GM12878 (cell line): ENCODE data around the gene SMCO4. TPM values are rescaled to one million over a fixed set of nuclear protein-coding genes. Genes with fewer than 3 reads are reported as not detected.

Experiments used
- ATAC-seq: fragments of 200-7000 bp; cut with Tn5 transposase; 3 replicates; pipeline ENCODE4 v1.9.1; 2020; ENCODE audit warnings: mild to moderate bottlenecking, moderate library complexity
- BruUV-seq: library from RNA; stranded (reverse); fragments of 400-500 nt; replicated peaks from 2 replicates; lab custom pipeline; 2021; lab: Mats Ljungman, UMichigan
- CTCF ChIA-PET: fragments of 300-600 bp; sonication (Branson Sonifier 250); formaldehyde crosslinking; extraction: SDS; loops from one replicate; lab custom pipeline; 2021; ENCODE audit warnings: inconsistent platforms; lab: Yijun Ruan, JAX
- POLR2A ChIA-PET: fragments of 350-600 bp; formaldehyde crosslinking; extraction: SDS; loops from one replicate; lab custom pipeline; 2021; ENCODE audit warnings: inconsistent platforms; lab: Charles Lee
- RAD21 ChIA-PET: fragments of 300-600 bp; sonication (Branson Sonifier 250); formaldehyde crosslinking; loops from one replicate; lab custom pipeline; 2023; ENCODE audit warnings: antibody characterized with exemption; ENCODE audit not compliant: unreplicated experiment; lab: Charles Lee
- SMC1A ChIA-PET: fragments of 300-600 bp; sonication (Branson Sonifier 250); formaldehyde crosslinking; loops from one replicate; lab custom pipeline; 2023; ENCODE audit not compliant: unreplicated experiment, uncharacterized antibody; lab: Charles Lee
- DNase-seq: peaks from one replicate; pipeline ENCODE4 v3.0.0-alpha.2; 2011; ENCODE audit warnings: low read depth, low spot score
- FAIRE-seq: peaks from 3 replicates; lab custom pipeline; 2011; peaks lifted over from hg19 to GRCh38; lab: Jason Lieb, UNC
- H2AFZ ChIP-seq: 2 replicates; pipeline ENCODE4 v1.6.0; 2011; ENCODE audit warnings: low read depth, low read length, control low read depth; ENCODE audit not compliant: control insufficient read depth
- H3K27ac ChIP-seq: 2 replicates; pipeline ENCODE4 v1.5.1; 2011; ENCODE audit warnings: control low read depth; ENCODE audit not compliant: control insufficient read depth, insufficient read depth
- H3K27me3 ChIP-seq, 2 experiments: replicated peaks in 1 of 2; 2 replicates each; pipeline versions ENCODE4 v1.6.0 to v1.6.1; 2011; ENCODE audit warnings: low read length in 1 of 2; ENCODE audit not compliant: control insufficient read depth in 2 of 2, insufficient read depth in 2 of 2
- H3K36me3 ChIP-seq, 2 experiments: 2 replicates each; pipeline ENCODE4 v1.5.1; 2011; ENCODE audit warnings: low read length in 1 of 2; ENCODE audit not compliant: control insufficient read depth in 2 of 2, insufficient read depth in 2 of 2
- H3K4me1 ChIP-seq: 2 replicates; pipeline ENCODE4 v1.6.1; 2011; ENCODE audit warnings: mild to moderate bottlenecking, low read length, moderate library complexity, mixed read lengths; ENCODE audit not compliant: control insufficient read depth, insufficient read depth
- H3K4me2 ChIP-seq: 2 replicates; pipeline ENCODE4 v1.6.0; 2011; ENCODE audit warnings: control low read depth; ENCODE audit not compliant: control insufficient read depth, insufficient read depth
- H3K4me3 ChIP-seq: fragments of 200-600 bp; sonication (generic); 2 replicates; pipeline ENCODE4 v1.5.1; 2016
- H3K79me2 ChIP-seq: 2 replicates; pipeline ENCODE4 v1.6.0; 2011; ENCODE audit warnings: low read length; ENCODE audit not compliant: control insufficient read depth, insufficient read depth
- H3K9ac ChIP-seq: 2 replicates; pipeline ENCODE4 v1.8.0; 2011; ENCODE audit warnings: low read length, control low read depth, mixed read lengths; ENCODE audit not compliant: control insufficient read depth, insufficient read depth
- H3K9me3 ChIP-seq: replicated peaks from 3 replicates; pipeline ENCODE4 v1.5.1; 2011; ENCODE audit warnings: mild to moderate bottlenecking, low read length; ENCODE audit not compliant: control insufficient read depth, insufficient read depth
- H4K20me1 ChIP-seq: 2 replicates; pipeline ENCODE4 v1.6.0; 2011; ENCODE audit not compliant: control insufficient read depth, insufficient read depth
- BACH1 ChIP-seq: fragments of 450-650 bp; IDR thresholded peaks from 2 replicates; pipeline ENCODE4 v1.6.1; 2017; ENCODE audit warnings: mild to moderate bottlenecking, borderline replicate concordance
- CBX3 ChIP-seq: fragments of 200-600 bp; sonication (generic); IDR thresholded peaks from 2 replicates; pipeline ENCODE4 v1.6.1; 2016; ENCODE audit warnings: low read depth, borderline replicate concordance
- CBX5 ChIP-seq: sonication (generic); IDR thresholded peaks from 2 replicates; pipeline ENCODE4 v1.6.1; 2016; ENCODE audit warnings: low read depth, moderate library complexity, mild to moderate bottlenecking, inconsistent platforms
- CHD2 ChIP-seq: IDR thresholded peaks from 2 replicates; pipeline ENCODE4 v1.6.1; 2011; ENCODE audit warnings: low read depth, low read length, improper control_type of control experiment, borderline replicate concordance
- CREB1 ChIP-seq: IDR thresholded peaks from 2 replicates; pipeline ENCODE4 v1.6.1; 2012; ENCODE audit warnings: low read depth, mild to moderate bottlenecking, inconsistent platforms
- IRF4 ChIP-seq: IDR thresholded peaks from 2 replicates; pipeline ENCODE4 v1.6.1; 2011; ENCODE audit warnings: low read depth, low read length
- JUNB ChIP-seq: IDR thresholded peaks from 2 replicates; pipeline ENCODE4 v1.6.1; 2016; ENCODE audit warnings: antibody characterized with exemption, mild to moderate bottlenecking
- PAX5 ChIP-seq: IDR thresholded peaks from 2 replicates; pipeline ENCODE4 v1.6.1; 2011; ENCODE audit warnings: low read depth, low read length, borderline replicate concordance
- RB1 ChIP-seq: fragments of 450-650 bp; formaldehyde crosslinking; IDR thresholded peaks from 2 replicates; pipeline ENCODE4 v1.6.1; 2017; ENCODE audit warnings: mild to moderate bottlenecking, borderline replicate concordance
- RUNX3 ChIP-seq: IDR thresholded peaks from 2 replicates; pipeline ENCODE4 v1.6.1; 2012; ENCODE audit warnings: low read length, inconsistent platforms
- SIN3A ChIP-seq: IDR thresholded peaks from 2 replicates; pipeline ENCODE4 v1.6.1; 2012; ENCODE audit warnings: low read depth, low read length, improper control_type of control experiment
- SMAD5 ChIP-seq: IDR thresholded peaks from 2 replicates; pipeline ENCODE4 v1.6.1; 2016; ENCODE audit warnings: antibody characterized with exemption, low read depth
- SUZ12 ChIP-seq: fragments of 200-600 bp; sonication (generic); IDR thresholded peaks from one replicate; pipeline ENCODE4 v1.6.1; 2018; ENCODE audit warnings: antibody characterized with exemption, mild to moderate bottlenecking; ENCODE audit not compliant: unreplicated experiment
- TAF1 ChIP-seq: IDR thresholded peaks from 2 replicates; pipeline ENCODE4 v1.6.1; 2011; ENCODE audit warnings: mild to moderate bottlenecking, low read depth, low read length, borderline replicate concordance
- YBX1 ChIP-seq: fragments of 450-650 bp; IDR thresholded peaks from 2 replicates; pipeline ENCODE4 v1.6.1; 2016; ENCODE audit warnings: antibody characterized with exemption
- YY1 ChIP-seq: IDR thresholded peaks from 2 replicates; pipeline ENCODE4 v1.6.1; 2011; ENCODE audit warnings: low read depth, mild to moderate bottlenecking, low read length
- WGBS: methylation state at CpG from one replicate; pipeline ENCODE4 v1.1.6; 2016; ENCODE audit warnings: low lambda C conversion rate; ENCODE audit not compliant: insufficient replicate concordance, insufficient coverage; ENCODE audit errors: missing lambda C conversion rate; 5-methylcytosine and 5-hydroxymethylcytosine counted together
- in situ Hi-C: fragments of 300-500 bp; cut with MboI; formaldehyde crosslinking; loops from 9 replicates; pipeline ENCODE4 v1.14.3; 2018; ENCODE audit warnings: mixed read lengths
- intact Hi-C: fragments of 100-400 bp; cut with micrococcal nuclease; formaldehyde crosslinking; loops from one replicate; pipeline ENCODE4 v1.14.2; 2022; ENCODE audit not compliant: unreplicated experiment
- polyA plus RNA-seq, 11 experiments: library from polyadenylated mRNA; depleted of rRNA in 4 of 11; unstranded in 6 of 11; stranded (reverse) in 5 of 11; fragments of >200 nt; fragmentation: Nextera tagmentation in 4 of 11; fragmentation: Illumina TruSeq in 1 of 11; extraction: Ambion mirVana in 4 of 11; extraction: Trizol in 1 of 11; gene quantifications; 1 replicate in 1 of 11; 2 replicates in 10 of 11; pipeline versions ENCODE4 v1.2.1 to v1.2.3, GENCODE V29; 2011 to 2016; ENCODE audit warnings: inconsistent platforms in 2 of 11, missing spikeins in 2 of 11, low read depth in 1 of 11
- total RNA-seq, 4 experiments: library from RNA; depleted of rRNA in 3 of 4; stranded (reverse); fragments of >200 nt in 3 of 4; fragmentation: Illumina TruSeq in 1 of 4; extraction: Trizol in 1 of 4; gene quantifications; 2 replicates each; pipeline versions ENCODE4 v1.2.1 to v1.2.3, GENCODE V29; 2013 to 2021
- TF ChIP-seq, protein P1 (sequence below), 3 experiments: IDR thresholded peaks in 2 of 3; conservative IDR thresholded peaks in 1 of 3; 2 replicates each; pipeline ENCODE4 v1.5.1; 2011; ENCODE audit warnings: low read depth in 3 of 3, low read length in 3 of 3, mild to moderate bottlenecking in 3 of 3, control low read depth in 2 of 3, moderate library complexity in 2 of 3, inconsistent platforms in 1 of 3, mixed read lengths in 1 of 3; ENCODE audit not compliant: control insufficient read depth in 2 of 3, insufficient read depth in 1 of 3; ENCODE audit errors: extremely low read depth in 1 of 3
- TF ChIP-seq, protein P2 (sequence below): fragments of 450-650 bp; IDR thresholded peaks from 2 replicates; pipeline ENCODE4 v1.6.1; 2016; ENCODE audit warnings: mild to moderate bottlenecking

SMCO4 gene
- total and polyA plus RNA-seq, 10 of the 15 experiments (the other 5 are each of a cell fraction or from before 2014, with no cell fraction given) = 3.6 to 59.9 (median 27.9) TPM

DNA sequence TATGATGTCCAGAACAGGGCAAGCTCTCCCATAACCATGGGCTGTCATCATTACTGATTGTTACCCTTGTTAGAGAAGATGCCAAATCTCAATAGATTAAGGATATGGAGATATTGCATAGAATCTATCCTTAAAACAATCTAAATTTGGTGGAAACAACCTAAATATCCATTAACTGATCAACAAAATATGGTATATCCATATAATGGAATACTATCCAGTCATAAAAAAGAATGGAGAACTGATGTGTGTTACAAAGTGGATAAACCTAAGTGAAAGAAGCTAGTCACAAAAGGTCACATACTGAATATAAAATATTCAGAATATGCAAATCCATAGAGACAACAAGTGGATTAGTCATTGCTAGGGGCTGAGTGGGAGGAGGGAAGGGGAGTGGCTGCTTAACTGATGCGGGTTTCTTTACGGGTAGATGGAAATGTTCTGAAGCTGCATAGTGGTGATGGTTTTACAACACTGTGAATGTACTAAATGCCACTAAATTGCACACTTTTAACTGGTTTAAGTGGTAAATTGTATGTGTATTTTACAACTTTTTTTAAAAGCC is 36.1 kb upstream of the SMCO4 start:
- RAD21 ChIA-PET = no interaction called here
- in situ Hi-C loops = no loop called here

DNA sequence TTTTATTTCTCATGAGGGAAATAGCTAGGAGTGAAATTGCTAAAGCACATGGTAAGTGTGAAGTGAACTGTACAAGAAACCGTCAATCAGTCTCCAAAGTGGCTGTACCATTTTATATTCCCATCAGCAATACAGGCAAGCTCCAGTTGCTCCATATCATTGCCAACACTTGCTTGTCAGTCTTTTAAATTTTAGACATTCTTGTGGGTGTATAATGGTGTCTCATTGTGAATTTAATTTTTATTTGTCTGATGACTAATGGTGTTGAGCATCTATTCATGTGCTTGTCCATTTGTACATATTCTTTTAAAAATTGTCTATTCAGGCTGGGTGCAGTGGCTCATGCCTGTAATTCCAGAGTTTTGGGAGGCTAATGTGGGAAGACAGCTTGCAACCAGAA is 34.1 kb upstream of the SMCO4 start:
- H3K27me3 ChIP-seq = no peaks in the 10 kb centered on the region
- H3K4me1 ChIP-seq = no peaks in the 10 kb centered on the region
- no peaks in the 10 kb centered on the region for H3K79me2 ChIP-seq
- H3K9me3 ChIP-seq = no peaks in the 10 kb centered on the region; the same call in 2 of the 3 replicates
- intact Hi-C loops (no loop called here), in situ Hi-C loops (no loop called here)
- SMC1A ChIA-PET = no interaction called here
- H3K4me2 ChIP-seq = no peak overlapping the region
- POLR2A ChIA-PET = no interaction called here
- RAD21 ChIA-PET = interaction anchor here (1.5 kb wide), 1 partner anchor 35 kb away, joined by 3 read pairs; no protein-coding TSS in a partner anchor
- no peak for DNase-seq
- TF ChIP-seq JUNB (no peak), PAX5 (no peak), CHD2 (no peak), RB1 (no peak), RUNX3 (no peak), BACH1 (no peak), SUZ12 (no peak), YY1 (no peak), SIN3A (no peak), YBX1 (no peak), CBX5 (no peak), SMAD5 (no peak)
- TF ChIP-seq, protein P1, sequence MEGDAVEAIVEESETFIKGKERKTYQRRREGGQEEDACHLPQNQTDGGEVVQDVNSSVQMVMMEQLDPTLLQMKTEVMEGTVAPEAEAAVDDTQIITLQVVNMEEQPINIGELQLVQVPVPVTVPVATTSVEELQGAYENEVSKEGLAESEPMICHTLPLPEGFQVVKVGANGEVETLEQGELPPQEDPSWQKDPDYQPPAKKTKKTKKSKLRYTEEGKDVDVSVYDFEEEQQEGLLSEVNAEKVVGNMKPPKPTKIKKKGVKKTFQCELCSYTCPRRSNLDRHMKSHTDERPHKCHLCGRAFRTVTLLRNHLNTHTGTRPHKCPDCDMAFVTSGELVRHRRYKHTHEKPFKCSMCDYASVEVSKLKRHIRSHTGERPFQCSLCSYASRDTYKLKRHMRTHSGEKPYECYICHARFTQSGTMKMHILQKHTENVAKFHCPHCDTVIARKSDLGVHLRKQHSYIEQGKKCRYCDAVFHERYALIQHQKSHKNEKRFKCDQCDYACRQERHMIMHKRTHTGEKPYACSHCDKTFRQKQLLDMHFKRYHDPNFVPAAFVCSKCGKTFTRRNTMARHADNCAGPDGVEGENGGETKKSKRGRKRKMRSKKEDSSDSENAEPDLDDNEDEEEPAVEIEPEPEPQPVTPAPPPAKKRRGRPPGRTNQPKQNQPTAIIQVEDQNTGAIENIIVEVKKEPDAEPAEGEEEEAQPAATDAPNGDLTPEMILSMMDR (IDR thresholded peaks at IDR 0.05 in 2 of 3, conservative IDR thresholded peaks at IDR 0.05 in 1 of 3; ENCODE audit: control insufficient read depth in 2 of 3, extremely low read depth in 1 of 3, insufficient read depth in 1 of 3, low read depth in 3 of 3, low read length in 3 of 3) = no peak
- TF ChIP-seq, protein P2, sequence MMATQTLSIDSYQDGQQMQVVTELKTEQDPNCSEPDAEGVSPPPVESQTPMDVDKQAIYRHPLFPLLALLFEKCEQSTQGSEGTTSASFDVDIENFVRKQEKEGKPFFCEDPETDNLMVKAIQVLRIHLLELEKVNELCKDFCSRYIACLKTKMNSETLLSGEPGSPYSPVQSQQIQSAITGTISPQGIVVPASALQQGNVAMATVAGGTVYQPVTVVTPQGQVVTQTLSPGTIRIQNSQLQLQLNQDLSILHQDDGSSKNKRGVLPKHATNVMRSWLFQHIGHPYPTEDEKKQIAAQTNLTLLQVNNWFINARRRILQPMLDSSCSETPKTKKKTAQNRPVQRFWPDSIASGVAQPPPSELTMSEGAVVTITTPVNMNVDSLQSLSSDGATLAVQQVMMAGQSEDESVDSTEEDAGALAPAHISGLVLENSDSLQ = no peak
- TF ChIP-seq, all 136 proteins: peak for 0
- no peaks in the 10 kb centered on the region for H3K36me3 ChIP-seq
- no peak overlapping the region for H3K4me3 ChIP-seq
- H3K9ac ChIP-seq = no peak overlapping the region
- CTCF ChIA-PET = no interaction called here
- FAIRE-seq = no peak
- H2AFZ ChIP-seq = no peak overlapping the region
- 73% methylated on average over 1 of the region's 1 CpG for WGBS
- BruUV-seq = no TSS peak
- no peak overlapping the region for H3K27ac ChIP-seq
- ATAC-seq = no peak
- no peaks in the 10 kb centered on the region for H4K20me1 ChIP-seq

More for the DNA sequence above, 36.1 kb upstream of the SMCO4 start:
- intact Hi-C loops = no loop called here
- TF ChIP-seq RUNX3 = no peak
- TF ChIP-seq IRF4 = no peak
- no peak for TF ChIP-seq TAF1
- TF ChIP-seq CBX3 = no peak
- TF ChIP-seq CREB1 = no peak
- no peak for TF ChIP-seq PAX5
- no peaks in the 10 kb centered on the region for H3K4me1 ChIP-seq
- no peaks in the 10 kb centered on the region for H3K27me3 ChIP-seq
- H2AFZ ChIP-seq = no peak overlapping the region
- no peak overlapping the region for H3K27ac ChIP-seq
- no peaks in the 10 kb centered on the region for H3K79me2 ChIP-seq
- H3K9me3 ChIP-seq = no peaks in the 10 kb centered on the region; the same call in 2 of the 3 replicates
- H3K4me3 ChIP-seq = no peak overlapping the region
- POLR2A ChIA-PET = no interaction called here
- BruUV-seq = no TSS peak
- ATAC-seq (no peak), FAIRE-seq (no peak), DNase-seq (no peak)
- no peaks in the 10 kb centered on the region for H3K36me3 ChIP-seq
- no peaks in the 10 kb centered on the region for H4K20me1 ChIP-seq
- H3K9ac ChIP-seq = no peak overlapping the region
- CTCF ChIA-PET = interaction anchor here (0.9 to 1.3 kb wide), 2 partner anchors 26 to 42 kb away, joined by 3 read pairs; no protein-coding TSS in a partner anchor
- SMC1A ChIA-PET = interaction anchor here (1.0 kb wide), 1 partner anchor 15 kb away, joined by 3 read pairs; no protein-coding TSS in a partner anchor
- no peak overlapping the region for H3K4me2 ChIP-seq
- 69% methylated on average over 2 of the region's 2 CpGs for WGBS
